Left ventricle myocardium inferior (tissue), 1 donor: ENCODE measurements around the gene TM2D3. TPM values are rescaled to one million over a fixed set of nuclear protein-coding genes. Genes with fewer than 3 reads are reported as not detected.
A peak's percentile ranks its signal among the peaks of the same experiment; 100 is the strongest.

Source experiments
- DNase-seq: peaks from one replicate; pipeline ENCODE4 v3.0.0-alpha.2; 2020
- H3K27ac ChIP-seq: fragments of 200-600 bp; replicated peaks from 2 replicates; pipeline ENCODE4 v1.8.0; 2021
- H3K27me3 ChIP-seq: fragments of 200-600 bp; 2 replicates; pipeline ENCODE4 v1.8.0; 2021; ENCODE audit warnings: low read depth
- H3K36me3 ChIP-seq: fragments of 200-600 bp; 2 replicates; pipeline ENCODE4 v1.8.0; 2021
- H3K4me1 ChIP-seq: fragments of 200-600 bp; 2 replicates; pipeline ENCODE4 v1.8.0; 2021
- H3K4me3 ChIP-seq: fragments of 200-600 bp; 2 replicates; pipeline ENCODE4 v1.8.0; 2021; ENCODE audit warnings: mild to moderate bottlenecking, moderate library complexity
- H3K9me3 ChIP-seq: fragments of 200-600 bp; replicated peaks from 2 replicates; pipeline ENCODE4 v1.8.0; 2021
- CTCF ChIP-seq: fragments of 200-600 bp; IDR thresholded peaks from 2 replicates; pipeline ENCODE4 v1.8.0; 2021; ENCODE audit warnings: antibody characterized with exemption, mild to moderate bottlenecking, borderline replicate concordance
- intact Hi-C: fragments of 100-400 bp; cut with micrococcal nuclease; formaldehyde crosslinking; loops from one replicate; pipeline ENCODE4 v1.11.0; 2022
- total RNA-seq: library from RNA; stranded (reverse); fragmentation: NEBNext Ultra II Directional; extraction: Animal tissue kit (Norgen Biotek cat#: 25700); gene quantifications from one replicate; pipeline ENCODE4 v1.2.1, GENCODE V29; 2021
- donor health status: DM: no; HTN: yes; CAD: no; lungs with severe emphysema.

TM2D3 gene
- total RNA-seq, 1 donor from 2014 or later: 50.6 TPM

- intact Hi-C loops: no loop called here
- DNase-seq: no peak
- Histone ChIP-seq H3K4me3 (no peak overlapping the region), H3K27me3 (no peaks in the 10 kb centered on the region), H3K9me3 (no peaks in the 10 kb centered on the region), H3K4me1 (peaks cover 52% of the 10 kb centered on the region), H3K27ac (no peak overlapping the region), H3K36me3 (no peaks in the 10 kb centered on the region)
- no peak for TF ChIP-seq CTCF
Observed at GRCh38 chr15:101611007-101611406, 41.2 kb downstream of the TM2D3 start.

- H3K9me3 ChIP-seq: no peaks in the 10 kb centered on the region
- H3K4me3 ChIP-seq: no peak overlapping the region
- TF ChIP-seq CTCF: no peak
- H3K36me3 ChIP-seq: no peaks in the 10 kb centered on the region
- no peak overlapping the region for H3K27ac ChIP-seq
- no peak for DNase-seq
- H3K27me3 ChIP-seq: no peaks in the 10 kb centered on the region
- H3K4me1 ChIP-seq: peaks cover 48% of the 10 kb centered on the region
- intact Hi-C loops: no loop called here
Observed at GRCh38 chr15:101610611-101611000, 41.6 kb downstream of the TM2D3 start.

- no peak for DNase-seq
- intact Hi-C loops: no loop called here
- Histone ChIP-seq H3K4me1 (peaks cover 41% of the 10 kb centered on the region), H3K36me3 (no peaks in the 10 kb centered on the region), H3K4me3 (no peak overlapping the region), H3K9me3 (no peaks in the 10 kb centered on the region), H3K27me3 (no peaks in the 10 kb centered on the region), H3K27ac (no peak overlapping the region)
- TF ChIP-seq CTCF: no peak
Observed at GRCh38 chr15:101609742-101610610, 42.2 kb downstream of the TM2D3 start.

GRCh38 chr15:101608201-101608600 lies 44.0 kb downstream of the TM2D3 start:
- TF ChIP-seq CTCF: no peak
- no peak for DNase-seq
- Histone ChIP-seq H3K27ac (peak overlapping the region; percentile 46), H3K4me1 (peaks cover 24% of the 10 kb centered on the region), H3K27me3 (no peaks in the 10 kb centered on the region), H3K36me3 (no peaks in the 10 kb centered on the region), H3K9me3 (no peaks in the 10 kb centered on the region), H3K4me3 (no peak overlapping the region)
- intact Hi-C loops: no loop called here

GRCh38 chr15:101607108-101607507 lies 45.1 kb downstream of the TM2D3 start:
- Histone ChIP-seq H3K4me1 (peaks cover 13% of the 10 kb centered on the region), H3K27ac (no peak overlapping the region), H3K4me3 (no peak overlapping the region), H3K36me3 (no peaks in the 10 kb centered on the region), H3K9me3 (no peaks in the 10 kb centered on the region), H3K27me3 (no peaks in the 10 kb centered on the region)
- DNase-seq: no peak
- TF ChIP-seq CTCF: no peak
- intact Hi-C loops: no loop called here
